ENCODE measurements around the gene WDR73. TPM values are rescaled to one million over a fixed set of nuclear protein-coding genes. Genes with fewer than 3 reads are reported as not detected.

The WDR73 gene
- total and polyA plus RNA-seq, 12 donors, result 8.3 to 45.6 (median 32.8) TPM

DNA sequence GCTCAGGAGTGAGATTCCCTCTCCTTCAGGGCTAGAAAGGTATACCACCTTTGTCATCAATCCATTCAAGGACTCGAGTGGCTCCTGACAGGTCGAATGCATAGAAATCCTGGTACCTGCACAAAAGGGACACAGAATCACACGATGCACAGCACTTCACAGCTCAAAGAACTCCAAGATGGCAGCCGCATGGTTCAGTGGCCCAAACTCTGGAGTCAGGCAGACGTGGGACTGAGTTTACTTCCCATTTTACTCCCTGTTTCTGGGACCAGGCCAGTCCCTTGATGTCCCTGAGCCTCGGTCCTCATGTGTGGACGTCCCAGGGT, 536 bp downstream of the WDR73 start:
- H3K4me1 ChIP-seq (replicated peaks in 1 of 2), result peaks cover 31 to 55% of the 10 kb centered on the region in 2 donors

DNA sequence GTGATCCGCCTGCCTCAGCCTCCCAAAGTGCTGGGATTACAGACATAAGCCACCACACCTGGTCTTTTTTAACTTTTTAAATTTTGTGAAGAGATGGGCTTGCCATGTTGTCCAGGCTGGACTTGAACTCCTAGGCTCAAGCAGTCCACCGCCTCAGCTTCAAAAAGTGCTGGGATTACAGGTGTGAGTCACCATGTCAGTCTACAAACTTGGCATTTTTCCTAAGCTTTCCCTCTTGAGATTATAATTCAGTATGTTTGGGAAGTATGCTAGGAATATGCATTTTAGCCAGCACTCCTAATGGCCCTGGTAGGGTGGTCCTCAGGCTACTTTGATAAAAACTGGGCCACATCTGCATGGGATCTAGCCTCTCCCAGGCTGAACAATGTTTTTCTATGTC, 4.4 kb downstream of the WDR73 start:
- peak overlapping the region in 1 of 5 donors; percentile 41 for H3K27ac ChIP-seq
- 73 to 86% (median 82%) methylated on average over 2 of the region's 2 CpGs for WGBS, 4 donors
- H3K4me3 ChIP-seq, result no peak overlapping the region
- H3K9me3 ChIP-seq (replicated peaks in 1 of 3), result no peaks in the 10 kb centered on the region
- no peaks in the 10 kb centered on the region for H3K27me3 ChIP-seq
- no peak for TF ChIP-seq POLR2A (IDR thresholded peaks at IDR 0.05)
- TF ChIP-seq, protein P1, sequence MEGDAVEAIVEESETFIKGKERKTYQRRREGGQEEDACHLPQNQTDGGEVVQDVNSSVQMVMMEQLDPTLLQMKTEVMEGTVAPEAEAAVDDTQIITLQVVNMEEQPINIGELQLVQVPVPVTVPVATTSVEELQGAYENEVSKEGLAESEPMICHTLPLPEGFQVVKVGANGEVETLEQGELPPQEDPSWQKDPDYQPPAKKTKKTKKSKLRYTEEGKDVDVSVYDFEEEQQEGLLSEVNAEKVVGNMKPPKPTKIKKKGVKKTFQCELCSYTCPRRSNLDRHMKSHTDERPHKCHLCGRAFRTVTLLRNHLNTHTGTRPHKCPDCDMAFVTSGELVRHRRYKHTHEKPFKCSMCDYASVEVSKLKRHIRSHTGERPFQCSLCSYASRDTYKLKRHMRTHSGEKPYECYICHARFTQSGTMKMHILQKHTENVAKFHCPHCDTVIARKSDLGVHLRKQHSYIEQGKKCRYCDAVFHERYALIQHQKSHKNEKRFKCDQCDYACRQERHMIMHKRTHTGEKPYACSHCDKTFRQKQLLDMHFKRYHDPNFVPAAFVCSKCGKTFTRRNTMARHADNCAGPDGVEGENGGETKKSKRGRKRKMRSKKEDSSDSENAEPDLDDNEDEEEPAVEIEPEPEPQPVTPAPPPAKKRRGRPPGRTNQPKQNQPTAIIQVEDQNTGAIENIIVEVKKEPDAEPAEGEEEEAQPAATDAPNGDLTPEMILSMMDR (IDR thresholded peaks at IDR 0.05), result no peak
- intact Hi-C loops (cut with DNase I), result loop anchor here (10.0 kb wide), 1 partner anchor 65 kb away; the partner anchor contains the start of gene SEC11A (in 2 of the 2)
- H3K4me1 ChIP-seq (replicated peaks in 1 of 2), result peaks cover 30 to 48% of the 10 kb centered on the region in 2 donors
- peak in 1 of 7 donors; percentile 47 for DNase-seq
- peaks cover 0 to 76% of the 10 kb centered on the region in 2 donors for H3K36me3 ChIP-seq (replicated peaks in 1 of 2)

More for the DNA sequence above, 536 bp downstream of the WDR73 start:
- intact Hi-C loops (cut with DNase I), result loop anchor here (10.0 kb wide), 1 partner anchor 61 kb away; the partner anchor contains the start of gene SEC11A (in 2 of the 2)
- Histone ChIP-seq H3K36me3 (replicated peaks in 1 of 2) (peaks cover 0 to 38% of the 10 kb centered on the region in 2 donors), H3K4me3 (peak overlapping the region in 3 of 4 donors; percentile 9 to 74 (median 72)), H3K9me3 (replicated peaks in 1 of 3) (no peaks in the 10 kb centered on the region), H3K27ac (peak overlapping the region; percentile 8 to 92 (median 90)), H3K27me3 (no peaks in the 10 kb centered on the region)
- 11 to 38% (median 16%) methylated on average over 4 to 7 of the region's 7 CpGs for WGBS, 4 donors
- no peak for TF ChIP-seq POLR2A (IDR thresholded peaks at IDR 0.05)
- no peak for DNase-seq

DNA sequence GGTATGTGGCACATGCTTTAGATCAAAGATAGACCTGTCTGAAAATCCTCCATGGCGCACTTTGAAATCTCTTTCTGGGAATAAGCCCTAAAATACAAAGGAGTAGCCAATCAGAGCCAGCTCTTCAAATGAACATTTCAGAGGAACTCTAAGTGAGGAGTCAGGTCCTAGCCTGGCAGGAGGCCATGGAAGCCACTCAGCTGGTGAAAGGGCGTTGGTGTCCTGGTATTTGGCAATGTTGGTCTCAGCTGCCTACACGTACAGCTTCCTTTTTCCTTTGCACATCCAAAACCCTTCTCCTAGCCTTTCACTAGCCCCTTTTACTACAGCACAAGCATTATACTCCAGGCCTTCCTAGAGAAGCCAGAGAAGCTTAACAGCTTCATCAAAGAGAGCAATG, 5.5 kb downstream of the WDR73 start:
- Histone ChIP-seq H3K9me3 (replicated peaks in 1 of 3) (no peaks in the 10 kb centered on the region), H3K4me1 (replicated peaks in 1 of 2) (peaks cover 30 to 45% of the 10 kb centered on the region in 2 donors), H3K4me3 (no peak overlapping the region), H3K27me3 (no peaks in the 10 kb centered on the region), H3K36me3 (replicated peaks in 1 of 2) (peaks cover 0 to 88% of the 10 kb centered on the region in 2 donors), H3K27ac (peak overlapping the region in 2 of 5 donors; percentile 41 to 46)
- TF ChIP-seq POLR2A (IDR thresholded peaks at IDR 0.05), result no peak
- intact Hi-C loops (cut with DNase I), result no loop called here
- peak; percentile 46 to 86 (median 83) for DNase-seq
- 39 to 56% (median 51%) methylated on average over 3 of the region's 3 CpGs for WGBS, 4 donors

DNA sequence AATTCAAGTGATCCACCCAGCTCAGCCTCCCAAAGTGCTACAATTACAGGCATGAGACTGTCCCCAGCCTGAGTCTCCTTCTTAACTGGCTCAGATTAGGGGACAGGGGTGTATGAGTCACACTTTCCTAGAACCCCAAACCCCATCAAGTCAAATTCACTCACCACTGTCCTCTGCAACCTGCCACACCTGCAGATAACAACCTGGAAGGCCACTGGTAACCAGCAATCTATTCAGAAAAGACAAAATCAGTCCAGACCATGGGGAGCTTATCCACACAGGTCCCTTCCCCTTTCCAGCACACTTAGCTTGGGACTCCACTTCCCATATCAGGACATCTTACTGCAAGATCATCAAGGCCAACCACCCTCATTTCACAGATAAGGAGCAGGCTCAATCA, 6.4 kb downstream of the WDR73 start:
- intact Hi-C loops (cut with DNase I), result no loop called here
- no peaks in the 10 kb centered on the region for H3K27me3 ChIP-seq
- H3K9me3 ChIP-seq (replicated peaks in 1 of 3), result no peaks in the 10 kb centered on the region
- no peak overlapping the region for H3K4me3 ChIP-seq
- peaks cover 22 to 37% of the 10 kb centered on the region in 2 donors for H3K4me1 ChIP-seq (replicated peaks in 1 of 2)
- H3K36me3 ChIP-seq (replicated peaks in 1 of 2), result peaks cover 0 to 96% of the 10 kb centered on the region in 2 donors
- no peak for DNase-seq
- TF ChIP-seq, protein P1 (IDR thresholded peaks at IDR 0.05), result no peak
- no peak for TF ChIP-seq POLR2A (IDR thresholded peaks at IDR 0.05)
- peak overlapping the region in 1 of 5 donors; percentile 36 for H3K27ac ChIP-seq

DNA sequence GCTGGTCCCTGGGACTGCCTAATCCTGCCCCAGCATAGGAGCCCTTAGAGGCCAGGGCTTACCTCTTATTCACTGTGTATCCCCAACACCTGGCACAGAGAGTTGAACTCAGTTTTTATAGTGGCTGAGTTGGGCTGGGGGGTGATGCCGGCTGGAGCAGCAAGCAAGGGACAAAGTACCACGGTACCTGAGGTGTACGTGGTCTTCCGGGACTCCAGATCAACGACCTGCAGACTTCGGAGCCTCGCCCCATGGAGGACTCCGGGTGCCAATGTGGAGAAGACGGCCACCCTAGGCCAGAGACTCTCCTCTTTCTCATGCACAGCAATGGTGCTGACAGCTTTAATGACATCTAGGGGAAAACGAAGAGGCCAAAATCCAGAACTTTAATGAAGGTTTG, 8.1 kb downstream of the WDR73 start:
- Histone ChIP-seq H3K27me3 (no peaks in the 10 kb centered on the region), H3K4me3 (no peak overlapping the region), H3K27ac (no peak overlapping the region), H3K36me3 (replicated peaks in 1 of 2) (peaks cover 0 to 100% of the 10 kb centered on the region in 2 donors), H3K4me1 (replicated peaks in 1 of 2) (peaks cover 11 to 20% of the 10 kb centered on the region in 2 donors), H3K9me3 (replicated peaks in 1 of 3) (no peaks in the 10 kb centered on the region)
- DNase-seq, result no peak
- intact Hi-C loops (cut with DNase I), result no loop called here
- 88 to 93% (median 92%) methylated on average over 3 to 10 of the region's 10 CpGs for WGBS, 4 donors
- TF ChIP-seq, protein P1 (IDR thresholded peaks at IDR 0.05), result no peak
- TF ChIP-seq POLR2A (IDR thresholded peaks at IDR 0.05), result no peak
